ENCODE measurements around the gene TFCP2L1. TPM values are rescaled to one million over a fixed set of nuclear protein-coding genes. Genes with fewer than 3 reads are reported as not detected.

TFCP2L1 gene
- total and polyA plus RNA-seq, 2 donors (not counting 3 experiments of a cell fraction or from before 2014, with no cell fraction given): not detected

DNA sequence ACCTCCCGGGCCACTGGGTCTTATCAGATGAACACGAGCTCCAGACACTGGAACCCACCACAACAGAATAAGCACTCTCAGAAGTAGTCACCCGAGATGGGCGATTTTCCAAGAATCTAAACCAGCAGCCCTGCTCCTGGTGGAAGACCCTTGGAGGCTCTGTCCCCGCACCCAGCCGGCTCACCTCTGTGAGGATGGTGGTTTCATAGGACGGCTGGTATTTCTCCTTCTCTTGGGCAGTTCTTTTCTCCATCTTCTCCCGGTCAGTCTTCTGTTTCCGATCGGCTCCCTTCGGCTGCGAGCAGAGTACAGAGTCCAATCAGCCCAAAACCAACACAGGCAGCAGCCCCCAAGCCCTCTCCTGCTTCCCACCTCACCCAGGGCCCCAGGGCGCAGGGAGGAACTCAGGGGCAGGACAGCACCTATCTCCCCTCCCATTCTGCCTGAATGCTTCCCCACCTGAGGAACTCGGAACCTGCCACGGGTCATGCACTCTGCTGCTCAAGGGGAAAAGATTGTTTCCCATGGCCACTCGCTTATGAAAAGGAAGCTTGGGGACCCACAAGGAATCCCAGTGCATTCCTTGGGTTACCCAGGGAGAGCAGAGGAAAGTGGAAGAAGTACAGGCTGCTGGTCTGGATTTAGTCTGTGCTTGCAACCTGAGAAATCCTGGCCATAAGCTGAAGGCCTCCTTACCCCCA is 42.7 kb downstream of the TFCP2L1 start:
- no peak for DNase-seq (ENCODE audit: low read depth, low spot score)
- no peaks in the 10 kb centered on the region for H4K20me1 ChIP-seq (replicated peaks; ENCODE audit: control insufficient read depth, extremely low read depth, insufficient read depth, low read length)
- no peaks in the 10 kb centered on the region for H3K9me1 ChIP-seq (replicated peaks; ENCODE audit: control insufficient read depth, extremely low read depth, insufficient read depth, low read length)
- H3K4me3 ChIP-seq (replicated peaks in 1 of 3; ENCODE audit: insufficient read depth in 1 of 3, low read depth in 1 of 3, low read length in 3 of 3): no peak overlapping the region
- no peak overlapping the region for H3K4me2 ChIP-seq (ENCODE audit: insufficient read depth, low read length)
- H3K79me2 ChIP-seq (ENCODE audit: control insufficient read depth, insufficient read depth, low read length): no peaks in the 10 kb centered on the region
- FAIRE-seq: no peak
- no peak overlapping the region for H3K9ac ChIP-seq (replicated peaks; ENCODE audit: extremely low read depth, insufficient read depth, low read length)
- no peaks in the 10 kb centered on the region for H3K36me3 ChIP-seq (ENCODE audit: control insufficient read depth in 2 of 2, extremely low read depth in 1 of 2, insufficient read depth in 2 of 2, low read length in 2 of 2)
- no peak overlapping the region for H3K27ac ChIP-seq (ENCODE audit: insufficient read depth, low read depth, low read length)
- ChIA-PET POLR2A (no interaction called here), CTCF (no interaction called here)
- no peak for TF ChIP-seq POLR2A (IDR thresholded peaks at IDR 0.05; ENCODE audit: low read depth, low read length)
- no peak for TF ChIP-seq FOS (IDR thresholded peaks at IDR 0.05; ENCODE audit: borderline replicate concordance, insufficient read depth, low read length)
- no peak for TF ChIP-seq EZH2 (IDR thresholded peaks at IDR 0.05; ENCODE audit: borderline replicate concordance, low read depth, low read length, severe bottlenecking)
- TF ChIP-seq GATA2 (IDR thresholded peaks at IDR 0.05; ENCODE audit: insufficient read depth, insufficient read length, low read depth, low read length): no peak
- TF ChIP-seq POLR2AphosphoS5 (IDR thresholded peaks at IDR 0.05; ENCODE audit: insufficient read depth, low read depth, low read length): no peak
- TF ChIP-seq MYC (IDR thresholded peaks at IDR 0.05; ENCODE audit: low read depth, low read length): no peak
- dilution Hi-C loops (cut with MboI; ENCODE audit: extremely low pct_ligation_motif_present, low sequenced_read_pairs): no loop called here
- BruUV-seq (replicated peaks): no TSS peak
- intact Hi-C loops (cut with micrococcal nuclease): no loop called here
- H2AFZ ChIP-seq (ENCODE audit: low read depth, low read length): no peak overlapping the region
- H3K9me3 ChIP-seq (replicated peaks; ENCODE audit: control insufficient read depth, insufficient read depth, low read length): no peaks in the 10 kb centered on the region
- H3K4me1 ChIP-seq (ENCODE audit: control insufficient read depth, extremely low read depth, insufficient read depth, low read length): no peaks in the 10 kb centered on the region
- H3K27me3 ChIP-seq (ENCODE audit: control insufficient read depth in 2 of 2, insufficient read depth in 2 of 2, low read length in 2 of 2): no peaks in the 10 kb centered on the region

DNA sequence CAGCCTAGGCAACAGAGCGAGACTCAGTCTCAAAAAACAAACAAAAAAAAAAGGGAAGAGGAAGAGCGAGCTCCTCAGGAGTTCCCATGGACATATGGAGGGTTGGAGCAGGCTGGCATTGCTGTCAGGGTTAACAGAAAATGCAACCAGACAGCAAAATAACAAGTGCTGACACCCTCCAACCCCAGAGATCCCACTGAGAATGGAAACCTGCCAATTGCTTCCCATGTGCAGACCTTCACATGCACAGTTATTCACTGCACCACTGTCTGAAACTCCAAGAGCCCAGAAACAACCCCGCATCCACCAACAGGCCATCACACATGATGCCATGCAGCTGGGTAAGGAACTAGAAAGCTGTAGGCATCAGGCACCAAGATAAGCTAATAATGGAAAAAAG is 43.5 kb downstream of the TFCP2L1 start:
- Histone ChIP-seq H2AFZ (ENCODE audit: low read depth, low read length) (no peak overlapping the region), H3K27ac (ENCODE audit: insufficient read depth, low read depth, low read length) (no peak overlapping the region), H3K79me2 (ENCODE audit: control insufficient read depth, insufficient read depth, low read length) (no peaks in the 10 kb centered on the region), H3K27me3 (ENCODE audit: control insufficient read depth in 2 of 2, insufficient read depth in 2 of 2, low read length in 2 of 2) (no peaks in the 10 kb centered on the region), H3K9ac (replicated peaks; ENCODE audit: extremely low read depth, insufficient read depth, low read length) (no peak overlapping the region), H3K9me3 (replicated peaks; ENCODE audit: control insufficient read depth, insufficient read depth, low read length) (no peaks in the 10 kb centered on the region), H3K4me2 (ENCODE audit: insufficient read depth, low read length) (no peak overlapping the region), H4K20me1 (replicated peaks; ENCODE audit: control insufficient read depth, extremely low read depth, insufficient read depth, low read length) (no peaks in the 10 kb centered on the region), H3K4me1 (ENCODE audit: control insufficient read depth, extremely low read depth, insufficient read depth, low read length) (no peaks in the 10 kb centered on the region), H3K36me3 (ENCODE audit: control insufficient read depth in 2 of 2, extremely low read depth in 1 of 2, insufficient read depth in 2 of 2, low read length in 2 of 2) (no peaks in the 10 kb centered on the region), H3K4me3 (replicated peaks in 1 of 3; ENCODE audit: insufficient read depth in 1 of 3, low read depth in 1 of 3, low read length in 3 of 3) (no peak overlapping the region), H3K9me1 (replicated peaks; ENCODE audit: control insufficient read depth, extremely low read depth, insufficient read depth, low read length) (no peaks in the 10 kb centered on the region)
- BruUV-seq (replicated peaks): no TSS peak
- CTCF ChIA-PET: no interaction called here
- FAIRE-seq (no peak), DNase-seq (ENCODE audit: low read depth, low spot score) (no peak)
- dilution Hi-C loops (cut with MboI; ENCODE audit: extremely low pct_ligation_motif_present, low sequenced_read_pairs) (no loop called here), intact Hi-C loops (cut with micrococcal nuclease) (no loop called here)
- POLR2A ChIA-PET: no interaction called here
- TF ChIP-seq FOS (IDR thresholded peaks at IDR 0.05; ENCODE audit: borderline replicate concordance, insufficient read depth, low read length) (no peak), EZH2 (IDR thresholded peaks at IDR 0.05; ENCODE audit: borderline replicate concordance, low read depth, low read length, severe bottlenecking) (no peak), JUN (IDR thresholded peaks at IDR 0.05; ENCODE audit: borderline replicate concordance, insufficient read depth, insufficient read length, low read depth) (no peak), MYC (IDR thresholded peaks at IDR 0.05; ENCODE audit: low read depth, low read length) (no peak), GATA2 (IDR thresholded peaks at IDR 0.05; ENCODE audit: insufficient read depth, insufficient read length, low read depth, low read length) (no peak), POLR2A (IDR thresholded peaks at IDR 0.05; ENCODE audit: low read depth, low read length) (no peak), POLR2AphosphoS5 (IDR thresholded peaks at IDR 0.05; ENCODE audit: insufficient read depth, low read depth, low read length) (no peak)
- TF ChIP-seq, protein P1, sequence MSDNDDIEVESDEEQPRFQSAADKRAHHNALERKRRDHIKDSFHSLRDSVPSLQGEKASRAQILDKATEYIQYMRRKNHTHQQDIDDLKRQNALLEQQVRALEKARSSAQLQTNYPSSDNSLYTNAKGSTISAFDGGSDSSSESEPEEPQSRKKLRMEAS (IDR thresholded peaks at IDR 0.05; ENCODE audit: insufficient read depth, insufficient read length): no peak
- TF ChIP-seq, protein P2, sequence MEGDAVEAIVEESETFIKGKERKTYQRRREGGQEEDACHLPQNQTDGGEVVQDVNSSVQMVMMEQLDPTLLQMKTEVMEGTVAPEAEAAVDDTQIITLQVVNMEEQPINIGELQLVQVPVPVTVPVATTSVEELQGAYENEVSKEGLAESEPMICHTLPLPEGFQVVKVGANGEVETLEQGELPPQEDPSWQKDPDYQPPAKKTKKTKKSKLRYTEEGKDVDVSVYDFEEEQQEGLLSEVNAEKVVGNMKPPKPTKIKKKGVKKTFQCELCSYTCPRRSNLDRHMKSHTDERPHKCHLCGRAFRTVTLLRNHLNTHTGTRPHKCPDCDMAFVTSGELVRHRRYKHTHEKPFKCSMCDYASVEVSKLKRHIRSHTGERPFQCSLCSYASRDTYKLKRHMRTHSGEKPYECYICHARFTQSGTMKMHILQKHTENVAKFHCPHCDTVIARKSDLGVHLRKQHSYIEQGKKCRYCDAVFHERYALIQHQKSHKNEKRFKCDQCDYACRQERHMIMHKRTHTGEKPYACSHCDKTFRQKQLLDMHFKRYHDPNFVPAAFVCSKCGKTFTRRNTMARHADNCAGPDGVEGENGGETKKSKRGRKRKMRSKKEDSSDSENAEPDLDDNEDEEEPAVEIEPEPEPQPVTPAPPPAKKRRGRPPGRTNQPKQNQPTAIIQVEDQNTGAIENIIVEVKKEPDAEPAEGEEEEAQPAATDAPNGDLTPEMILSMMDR (IDR thresholded peaks at IDR 0.05; ENCODE audit: extremely low read depth in 1 of 2, insufficient read depth in 1 of 2, low read depth in 1 of 2, low read length in 2 of 2): no peak

Measured in endothelial cell of umbilical vein (primary cell).